HG03060 (cell line): ENCODE data around the gene KRCC1.

ENCODE experiments used
- ATAC-seq: cut with Tn5 transposase; IDR thresholded peaks from one replicate; pipeline ENCODE4 v1.9.1; 2021; ENCODE audit warnings: low read depth, moderate number of reproducible peaks; ENCODE audit not compliant: unreplicated experiment

Gene KRCC1

DNA sequence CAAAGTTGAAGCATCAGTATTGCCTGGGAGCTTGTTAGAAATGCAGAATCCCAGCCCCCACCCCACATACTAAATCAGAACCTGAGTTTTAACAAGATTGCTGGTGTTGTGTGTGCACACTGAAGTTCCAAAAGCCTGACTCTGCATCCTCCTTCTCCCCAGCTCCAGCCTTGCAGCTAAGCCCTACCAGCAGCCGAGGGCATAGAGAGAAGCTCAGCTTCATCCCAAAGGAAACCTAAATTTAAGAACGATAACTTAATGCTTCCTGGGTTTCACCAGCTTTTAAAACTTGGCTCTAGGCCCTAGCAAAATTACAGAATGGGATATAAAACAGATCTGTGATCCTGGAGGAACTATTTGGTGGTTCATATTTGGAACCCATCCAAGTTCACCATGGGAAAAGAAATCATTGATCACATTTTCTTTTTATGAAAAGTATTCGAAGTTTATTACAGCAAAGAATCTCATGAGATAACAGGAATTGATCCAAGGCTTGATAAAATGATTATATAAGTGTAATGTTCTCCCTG is 23.1 kb upstream of the KRCC1 start:
- no peak for ATAC-seq

DNA sequence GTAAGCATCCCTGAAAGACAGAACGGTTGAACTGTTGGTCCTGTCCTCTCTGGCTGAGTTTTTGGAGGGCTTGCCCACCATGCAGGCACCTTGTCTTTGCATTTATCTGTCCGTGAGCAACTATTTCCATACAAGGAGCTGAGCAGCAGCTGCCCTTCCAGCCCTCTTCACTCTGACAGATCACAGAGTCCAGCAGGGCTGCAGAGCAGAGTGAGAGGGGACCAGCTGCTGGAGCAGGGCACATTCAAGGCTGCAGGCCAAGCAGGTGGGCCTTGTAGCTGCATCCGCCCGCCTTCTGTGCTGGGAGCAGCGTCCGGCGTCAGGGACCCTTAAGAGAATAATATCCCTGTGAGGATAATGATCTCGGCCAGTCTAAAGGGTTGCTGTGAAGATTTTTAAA is 21.5 kb upstream of the KRCC1 start:
- no peak for ATAC-seq

DNA sequence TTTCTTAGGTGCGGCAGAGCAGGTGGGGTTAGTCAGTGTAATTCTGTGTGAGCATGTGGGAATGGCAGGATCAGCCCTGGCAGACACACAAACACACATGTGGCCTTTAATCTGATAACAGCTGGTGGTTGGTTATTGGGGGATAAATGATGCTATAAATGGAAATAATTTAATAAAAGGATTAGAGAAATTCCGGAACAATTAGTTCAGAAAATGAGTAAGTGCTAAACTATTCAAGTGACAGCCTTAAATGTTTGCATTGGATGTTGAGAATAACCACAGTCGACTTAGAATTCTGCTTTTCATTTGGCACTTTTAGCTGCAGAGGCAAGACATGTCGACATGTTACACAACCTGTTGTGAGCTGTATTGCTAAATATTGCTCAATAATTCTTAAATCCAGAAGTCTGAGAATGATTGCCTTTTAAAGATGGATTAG is 19.3 kb upstream of the KRCC1 start:
- ATAC-seq: no peak

DNA sequence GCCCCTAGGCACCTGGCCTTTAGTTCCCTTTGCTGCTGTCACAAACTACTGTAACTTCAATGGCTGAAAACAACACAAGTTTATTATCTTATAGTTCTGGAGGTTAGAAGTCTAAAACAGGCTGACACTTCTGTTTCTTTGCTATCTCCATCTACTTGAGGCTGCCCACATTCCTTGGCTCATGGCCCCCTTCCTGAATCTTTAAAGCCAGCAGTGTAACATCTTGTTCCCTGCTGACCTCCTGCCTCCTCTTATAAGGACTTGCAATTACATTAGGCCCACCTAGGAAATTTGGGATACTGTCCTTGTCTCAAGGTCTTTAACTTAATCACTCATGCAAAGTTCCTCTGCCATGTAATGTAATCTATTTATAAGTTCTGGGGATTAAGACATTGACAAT is 18.6 kb upstream of the KRCC1 start:
- ATAC-seq: no peak

DNA sequence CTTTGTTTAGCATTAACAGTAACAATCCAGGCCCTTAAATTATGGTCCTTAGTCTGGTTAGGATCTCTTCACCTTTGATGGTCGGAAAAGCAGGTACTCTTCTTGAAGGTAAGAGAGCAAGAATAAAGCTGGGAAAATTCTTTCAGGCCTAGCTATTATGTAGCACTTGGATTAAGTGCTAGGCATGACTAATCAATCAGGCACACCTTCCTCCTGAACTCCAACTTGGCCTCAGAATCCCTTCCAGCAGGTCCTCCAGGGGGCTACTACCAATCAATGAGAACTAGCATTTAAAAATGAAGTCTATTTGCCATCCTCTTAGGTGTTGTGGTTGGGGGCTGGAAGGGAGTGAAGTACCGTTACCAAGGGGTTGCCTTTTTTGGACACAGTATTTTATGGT is 15.8 kb upstream of the KRCC1 start:
- no peak for ATAC-seq

DNA sequence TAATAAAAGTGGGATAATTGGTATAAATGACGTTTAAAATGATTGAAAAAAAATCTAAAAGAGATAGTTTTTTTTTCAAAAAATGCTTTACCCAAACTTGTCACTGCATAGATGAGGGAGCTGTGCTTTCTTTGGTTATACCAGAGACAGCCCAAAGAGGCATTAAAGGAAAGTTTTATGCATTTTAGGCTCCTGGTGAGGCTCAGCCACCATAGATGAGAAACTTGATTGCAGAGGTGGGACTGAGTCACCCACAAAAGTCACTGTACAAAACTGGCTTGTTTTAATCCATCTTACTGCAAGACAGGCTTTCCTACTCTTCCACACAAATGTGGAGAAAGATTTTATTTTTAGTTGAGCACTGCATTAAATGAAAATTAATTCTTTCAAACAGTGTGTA is 14.5 kb upstream of the KRCC1 start:
- ATAC-seq: no peak

DNA sequence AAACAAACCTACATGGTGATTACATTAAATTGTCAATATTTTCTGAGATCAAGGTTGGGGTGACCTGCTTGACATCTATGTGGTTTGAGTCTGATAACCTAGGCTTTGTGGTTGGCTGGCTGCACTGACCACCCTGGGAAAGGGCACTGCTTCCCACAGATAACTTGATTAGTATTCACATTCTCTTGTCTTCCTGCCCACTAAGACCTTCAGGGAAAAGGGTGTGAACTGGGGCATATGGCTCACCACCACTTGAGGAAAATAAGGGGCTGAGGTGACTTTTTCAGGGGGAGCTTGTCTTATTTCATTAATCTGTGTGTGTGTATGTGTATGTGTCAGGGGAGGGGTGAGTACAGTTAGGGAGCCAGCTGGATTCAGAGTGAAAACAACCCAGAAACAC is 13.5 kb upstream of the KRCC1 start:
- no peak for ATAC-seq

DNA sequence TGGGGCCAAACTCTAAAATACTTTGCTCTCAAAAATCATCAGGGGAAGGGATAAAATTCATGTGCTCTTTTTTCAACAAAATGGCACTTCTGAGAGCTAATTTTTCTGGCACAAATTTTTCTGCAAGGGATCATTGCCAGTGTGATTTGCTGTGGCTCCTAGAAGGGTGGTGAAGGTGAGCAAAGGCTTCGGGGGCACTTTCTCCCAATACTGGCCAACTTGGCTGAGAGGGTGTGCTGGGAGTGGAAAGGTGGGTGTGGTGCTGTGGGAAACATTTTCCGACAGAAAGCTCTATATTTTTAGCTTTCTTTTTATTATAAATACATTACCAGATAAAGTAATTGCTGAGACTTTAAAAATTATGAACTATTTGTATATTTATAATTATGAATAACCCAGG is 12.5 kb upstream of the KRCC1 start:
- no peak for ATAC-seq

DNA sequence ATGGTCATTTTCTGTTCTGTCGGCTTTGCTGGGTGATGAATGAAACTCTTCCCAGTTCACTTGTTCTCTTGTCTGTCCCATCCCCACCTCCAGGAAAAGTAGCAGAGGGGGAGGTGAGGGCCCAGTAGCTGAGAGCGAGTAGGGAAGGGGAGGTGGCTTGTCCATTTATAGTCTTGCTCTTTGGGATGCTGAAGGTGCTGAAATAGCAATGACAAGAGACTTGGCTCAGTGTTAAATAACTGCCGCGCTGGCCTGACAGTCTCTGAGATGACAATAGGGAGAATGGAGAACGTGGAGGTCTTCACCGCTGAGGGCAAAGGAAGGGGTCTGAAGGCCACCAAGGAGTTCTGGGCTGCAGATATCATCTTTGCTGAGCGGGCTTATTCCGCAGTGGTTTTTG is 12.0 kb upstream of the KRCC1 start, which contains the start of gene SMYD1:
Gene SMYD1 (plus strand): TSS at position 228 of the 400 bp plus-strand sequence. CDS start 40 bp downstream, at position 268.
- no peak for ATAC-seq

DNA sequence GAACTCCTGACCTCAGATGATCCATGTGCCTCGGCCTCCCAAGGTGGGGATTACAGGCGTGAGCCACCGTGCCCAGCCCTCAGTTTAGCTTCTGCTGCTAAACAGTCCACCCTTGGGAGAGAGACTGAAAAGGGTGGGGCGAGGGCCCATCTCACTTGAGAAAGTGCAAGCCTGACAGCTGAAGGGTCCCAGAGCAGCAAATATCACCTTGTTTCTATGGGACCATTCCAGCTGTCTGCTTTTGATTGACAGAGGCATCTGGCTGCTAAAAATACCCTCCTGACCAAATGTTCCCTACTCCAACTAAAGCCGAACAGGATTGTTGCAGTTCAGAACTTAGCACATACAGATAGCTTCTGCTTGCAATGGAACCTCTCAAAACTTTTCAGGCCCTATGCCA is 11.6 kb upstream of the KRCC1 start:
- ATAC-seq: no peak

DNA sequence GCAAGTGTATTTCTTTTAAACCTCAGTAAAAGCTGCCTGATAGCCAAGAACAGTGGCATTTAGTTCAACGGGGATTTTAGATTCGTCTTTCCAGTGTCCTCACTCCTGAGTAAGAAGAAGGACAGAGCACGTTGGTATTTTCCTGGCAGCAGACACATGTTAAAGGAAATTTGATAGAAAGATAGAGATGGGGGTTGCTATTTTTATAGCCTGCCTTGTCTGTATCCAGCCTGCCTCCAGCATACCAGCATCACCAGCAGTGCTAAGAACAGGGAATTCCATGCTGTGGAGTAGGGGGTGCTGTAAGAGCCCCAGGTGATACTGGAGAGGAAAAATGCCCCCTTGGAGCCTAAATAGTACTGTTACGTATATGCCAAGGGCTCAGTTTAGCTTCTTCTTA is 11.0 kb upstream of the KRCC1 start:
- ATAC-seq: no peak

DNA sequence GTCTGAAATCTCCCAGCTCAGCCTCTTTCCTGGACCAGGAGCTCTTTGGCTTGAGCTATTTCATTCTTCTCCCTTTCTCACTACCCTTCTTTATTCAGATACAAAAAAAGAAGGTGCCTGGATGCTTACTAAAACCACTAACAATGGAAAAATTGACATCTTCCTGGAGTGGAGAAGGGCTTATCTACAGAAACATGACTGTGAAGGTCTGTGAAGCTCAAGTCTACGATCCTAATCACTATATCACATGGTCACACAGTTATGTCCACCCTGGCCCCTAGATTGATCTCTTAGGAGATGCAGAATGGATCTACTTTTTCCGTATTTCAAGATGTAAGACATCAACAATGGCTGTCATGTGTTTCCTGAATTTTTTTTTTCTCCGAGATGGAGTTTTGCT is 5.7 kb upstream of the KRCC1 start:
- no peak for ATAC-seq

DNA sequence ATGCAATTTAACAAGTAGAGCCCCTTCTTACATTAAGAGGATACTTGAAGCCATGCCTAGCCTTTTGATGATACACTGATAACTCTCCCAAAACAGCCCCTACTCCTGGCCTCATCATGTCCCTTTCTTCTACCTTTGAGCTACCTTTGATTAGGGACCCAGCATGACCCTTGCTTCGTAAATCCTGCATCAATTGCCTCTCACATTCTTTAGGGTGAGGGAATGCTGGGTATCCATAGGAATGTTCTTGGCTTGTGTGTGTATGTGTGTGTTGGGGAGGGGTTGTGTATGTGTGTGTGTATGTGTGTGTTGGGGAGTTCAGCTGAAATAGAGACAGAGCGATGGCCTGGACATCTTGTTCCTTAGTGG is 5.3 kb upstream of the KRCC1 start:
- no peak for ATAC-seq

DNA sequence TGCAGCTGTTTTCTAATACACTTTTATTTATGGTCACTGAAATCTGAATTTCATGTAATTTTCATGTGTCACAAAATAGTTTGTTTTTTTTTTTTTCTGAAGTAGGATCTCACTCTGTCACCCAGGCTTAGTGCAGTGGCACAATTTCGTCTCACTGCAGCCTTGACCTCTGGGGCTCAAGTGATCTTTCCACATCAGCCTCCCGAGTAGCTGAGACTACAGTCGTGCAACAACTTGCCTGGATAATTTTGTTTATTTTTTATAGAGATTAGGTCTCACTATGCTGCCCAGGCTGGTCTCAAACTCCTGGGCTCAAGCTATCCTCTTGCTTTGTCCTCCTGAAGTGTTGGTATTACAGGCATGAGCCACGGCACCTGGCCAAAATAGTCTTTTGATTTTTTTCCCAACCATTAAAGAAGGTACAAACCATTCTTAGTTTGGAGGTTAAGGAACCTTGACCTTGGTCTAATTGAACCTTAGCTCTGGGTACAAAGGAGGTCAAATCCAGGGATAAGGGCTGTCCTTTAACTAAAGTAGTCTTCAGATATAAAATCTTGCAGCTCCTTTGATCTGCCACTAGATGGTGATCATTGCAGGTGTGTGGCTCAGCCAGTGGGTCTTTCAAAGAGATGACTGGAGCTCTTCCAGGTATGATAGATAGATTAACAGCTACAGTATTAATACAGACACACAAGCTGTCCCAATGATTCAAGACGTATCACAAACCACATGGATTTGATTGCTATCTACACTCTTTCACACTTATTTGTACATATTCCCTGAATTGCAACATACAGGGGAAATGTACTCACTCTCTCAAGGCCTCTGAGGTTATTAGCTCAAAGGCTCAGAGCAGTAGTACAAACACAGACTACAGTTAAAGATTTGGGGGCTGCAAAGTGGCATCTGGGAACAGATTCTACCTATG is 4.7 kb upstream of the KRCC1 start:
- no peak for ATAC-seq

DNA sequence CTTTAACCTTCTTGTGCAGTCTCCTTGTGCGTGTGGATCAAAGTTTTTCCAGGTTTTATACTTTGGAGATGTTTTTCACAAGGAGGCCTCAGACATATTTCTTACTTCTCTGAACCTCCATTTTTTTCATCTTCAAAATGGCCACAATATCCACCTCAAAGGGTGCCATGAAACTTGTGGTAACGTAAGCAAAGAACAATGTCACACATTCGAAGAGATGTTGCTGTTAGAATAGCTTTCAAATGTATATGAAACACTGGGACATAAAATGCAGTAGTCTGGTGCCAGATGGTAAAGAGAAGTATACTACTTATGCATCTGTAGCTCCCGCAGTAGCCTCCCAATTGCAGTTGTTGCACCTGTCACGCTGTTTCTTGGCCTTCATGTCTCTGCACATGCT is 2.6 kb upstream of the KRCC1 start:
- ATAC-seq: no peak

DNA sequence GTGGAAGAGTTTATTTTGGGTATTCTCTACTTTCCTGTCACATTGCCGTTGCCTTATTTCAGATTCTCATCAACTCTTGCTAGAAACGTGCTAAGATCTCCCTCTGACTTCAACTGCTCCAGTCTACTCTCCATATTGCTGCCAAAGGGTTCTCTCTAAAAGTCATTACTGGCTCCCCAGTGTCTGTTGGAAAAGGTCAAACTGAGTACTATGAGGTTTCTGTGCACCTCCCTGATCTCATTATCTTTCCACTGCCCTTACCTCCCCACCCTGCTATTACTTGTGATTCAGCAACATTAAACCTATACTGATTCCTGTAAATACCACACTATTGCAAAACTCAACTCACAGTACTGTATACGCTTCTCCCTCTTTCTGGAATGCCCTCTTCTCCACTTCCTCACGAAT is 1.9 kb upstream of the KRCC1 start:
- ATAC-seq: no peak

DNA sequence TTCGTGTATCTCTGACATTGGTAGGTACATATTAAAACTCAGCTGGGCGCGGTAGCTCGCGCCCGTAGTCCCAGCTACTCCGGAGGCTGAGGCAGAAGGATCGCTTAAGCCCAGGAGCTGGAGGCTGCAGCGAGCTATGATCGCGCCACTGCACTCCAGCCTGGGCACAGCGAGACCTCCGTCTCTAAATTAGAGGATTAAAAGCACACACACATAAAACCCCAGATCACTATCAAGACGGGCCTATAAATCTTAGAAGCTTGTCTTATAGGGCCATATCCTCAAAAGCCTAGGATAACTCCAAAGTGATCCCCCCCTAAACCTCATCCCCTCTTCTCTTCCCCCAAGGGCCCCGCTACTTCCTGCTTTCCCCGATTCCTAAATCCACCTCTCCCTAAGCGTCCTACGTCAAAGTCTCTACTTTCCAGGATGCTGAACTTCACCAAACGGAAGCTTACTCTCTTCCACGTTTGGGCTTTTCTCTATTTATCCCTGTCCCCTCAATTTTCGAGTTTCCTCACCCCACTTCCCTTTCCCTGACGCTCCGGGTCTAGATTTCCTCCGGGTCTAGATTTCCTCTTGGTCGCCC is 707 bp downstream of the KRCC1 start:
- ATAC-seq: no peak

DNA sequence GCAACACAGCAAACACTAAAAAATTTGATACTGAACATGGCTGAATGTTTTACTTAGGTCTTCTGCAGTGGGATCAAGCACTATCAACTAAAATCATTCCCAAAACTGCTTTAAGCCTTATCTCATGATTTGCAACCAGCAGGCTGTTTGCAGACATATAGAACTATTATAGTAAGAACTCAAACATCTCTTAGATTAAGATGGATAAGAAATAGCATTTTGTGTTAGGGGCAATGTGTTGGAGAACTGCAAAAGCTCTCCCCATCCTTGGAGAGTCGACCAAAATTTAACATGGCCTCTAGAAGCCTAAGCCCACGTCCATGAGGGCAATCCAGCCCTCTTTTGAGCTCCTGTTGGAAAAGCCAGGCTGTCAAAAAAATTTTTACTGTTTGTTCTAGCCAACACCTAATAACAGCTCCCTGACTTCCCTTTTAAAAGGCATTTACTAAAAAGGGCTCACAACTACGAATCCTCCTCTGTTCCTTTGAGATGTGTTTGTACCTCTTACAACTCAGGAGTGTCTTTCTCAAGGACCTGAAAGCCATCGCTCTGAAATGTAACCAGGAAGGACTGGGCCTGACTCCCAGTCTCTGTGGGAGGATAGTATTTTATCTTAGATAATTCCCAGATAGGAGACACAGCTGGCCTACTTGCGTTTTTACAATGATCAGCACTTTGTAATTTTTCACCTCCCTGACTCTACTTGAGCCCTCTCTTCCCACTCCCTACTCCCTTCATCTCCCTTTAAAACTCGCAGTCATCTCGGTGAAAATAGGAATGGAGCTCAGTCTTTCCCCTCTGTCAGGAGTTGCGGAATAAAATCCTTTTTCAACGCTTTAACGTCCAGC is 1.4 kb downstream of the KRCC1 start:
- ATAC-seq: no peak

DNA sequence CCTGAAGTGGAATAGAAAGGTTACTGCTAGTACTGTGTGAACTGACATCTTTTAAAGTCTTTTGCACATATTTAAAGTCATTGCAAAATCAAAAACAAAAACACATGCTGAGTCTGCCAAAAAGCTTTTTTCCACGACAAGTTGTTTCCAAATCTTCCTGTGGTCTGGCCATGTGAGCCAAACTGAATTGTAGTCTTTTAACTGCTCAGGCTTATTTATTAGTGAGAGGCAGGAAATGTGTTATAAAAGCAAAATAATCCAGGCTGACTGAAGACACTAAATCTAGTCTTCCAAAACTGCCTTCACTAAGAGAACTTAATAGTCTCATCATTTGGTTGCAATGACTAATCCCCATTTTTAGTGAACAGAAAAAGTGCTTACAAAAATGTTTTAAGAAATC is 2.3 kb downstream of the KRCC1 start:
- ATAC-seq: no peak

DNA sequence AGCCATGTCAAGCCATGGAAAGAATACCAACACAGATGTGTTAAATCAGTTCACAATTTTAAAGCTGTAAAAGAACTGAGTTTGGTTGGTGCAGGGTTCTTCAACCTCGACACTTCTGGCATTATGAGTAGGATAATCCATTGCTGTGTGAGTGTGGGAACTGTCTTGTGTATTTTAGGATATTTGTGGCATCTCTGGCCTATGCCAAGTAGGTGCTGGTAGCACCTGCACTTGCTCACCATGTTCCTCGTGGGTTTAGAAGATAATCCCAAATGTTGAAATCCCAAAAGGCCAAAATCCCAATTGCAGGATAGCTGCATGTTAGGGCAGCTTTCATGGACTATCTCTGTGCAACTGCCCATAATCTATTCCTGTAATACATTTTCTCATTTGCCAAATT is 3.8 kb downstream of the KRCC1 start:
- ATAC-seq: no peak

DNA sequence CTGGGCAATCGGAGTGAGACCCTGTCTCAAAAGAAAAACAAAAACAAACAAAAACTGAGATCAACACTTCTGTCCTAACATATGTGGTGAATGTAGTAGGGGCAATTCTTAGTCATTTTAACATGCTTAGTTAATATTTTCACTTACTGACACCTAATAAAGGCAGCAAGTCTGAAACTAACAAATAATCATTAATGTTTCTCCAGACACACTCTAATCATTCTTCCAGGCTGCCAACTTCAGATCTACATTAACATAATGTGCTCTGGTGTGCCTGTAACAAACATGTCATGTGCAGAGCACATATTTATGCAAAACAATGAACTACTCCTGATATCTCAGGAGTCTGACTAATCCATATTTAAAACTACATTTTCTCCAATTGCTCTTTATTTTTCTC is 6.0 kb downstream of the KRCC1 start:
- no peak for ATAC-seq
